WTC11 (cell line): ENCODE results near the gene MTUS2. TPM values are rescaled to one million over a fixed set of nuclear protein-coding genes. Genes with fewer than 3 reads are reported as not detected.

Experiments
- ATAC-seq: fragments of 200-7000 bp; cut with Tn5 transposase; 2 replicates; pipeline ENCODE4 v1.10.0; 2021; ENCODE audit warnings: mild to moderate bottlenecking, moderate library complexity
- CTCF ChIA-PET: fragments of 300-600 bp; sonication (Branson Sonifier 250); formaldehyde crosslinking; loops from one replicate; lab custom pipeline; 2021; ENCODE audit warnings: antibody characterized with exemption; lab: Charles Lee
- POLR2A ChIA-PET: fragments of 350-600 bp; sonication (Branson Sonifier 250); formaldehyde crosslinking; loops from one replicate; lab custom pipeline; 2021; ENCODE audit warnings: antibody characterized with exemption; lab: Charles Lee
- DNase-seq: peaks from one replicate; pipeline ENCODE4 v3.0.0; 2021; ENCODE audit warnings: low spot score
- H3K27ac Mint-ChIP-seq: 2 replicates; pipeline ENCODE4 v1.8.0; 2021; ENCODE audit warnings: mixed read lengths
- H3K27me3 Mint-ChIP-seq: 2 replicates; pipeline ENCODE4 v1.8.0; 2021; ENCODE audit warnings: low read depth, mild to moderate bottlenecking, moderate library complexity, mixed read lengths
- H3K36me3 Mint-ChIP-seq: 2 replicates; pipeline ENCODE4 v1.8.0; 2021; ENCODE audit warnings: mixed read lengths
- H3K4me1 Mint-ChIP-seq: 2 replicates; pipeline ENCODE4 v1.8.0; 2022; ENCODE audit warnings: mixed read lengths
- H3K4me3 Mint-ChIP-seq: 2 replicates; pipeline ENCODE4 v1.8.0; 2021; ENCODE audit warnings: mild to moderate bottlenecking, moderate library complexity, mixed read lengths
- H3K9me3 Mint-ChIP-seq: 2 replicates; pipeline ENCODE4 v1.8.0; 2021; ENCODE audit warnings: mixed read lengths
- AR ChIP-seq: fragments of 250-450 bp; sonication (Bioruptor Pico); IDR thresholded peaks from 2 replicates; pipeline ENCODE4 v1.9.0; 2021; ENCODE audit warnings: mild to moderate bottlenecking
- CTCF ChIP-seq: fragments of 200-600 bp; IDR thresholded peaks from 2 replicates; pipeline ENCODE4 v1.8.0; 2022; ENCODE audit warnings: antibody characterized with exemption
- FOXP1 ChIP-seq: sonication (generic); formaldehyde crosslinking; IDR thresholded peaks from 2 replicates; pipeline ENCODE4 v1.8.0; 2022; ENCODE audit warnings: missing genetic modification reagents, mild to moderate bottlenecking, moderate library complexity, borderline replicate concordance
- GABPB1 ChIP-seq: sonication (generic); formaldehyde crosslinking; IDR thresholded peaks from 2 replicates; pipeline ENCODE4 v1.8.1; 2023; ENCODE audit warnings: mild to moderate bottlenecking, missing genetic modification reagents
- NR2C2 ChIP-seq: sonication (generic); formaldehyde crosslinking; IDR thresholded peaks from 2 replicates; pipeline ENCODE4 v1.8.0; 2022; ENCODE audit warnings: mild to moderate bottlenecking, missing genetic modification reagents
- NR3C1 ChIP-seq: sonication (generic); formaldehyde crosslinking; conservative IDR thresholded peaks from 2 replicates; pipeline ENCODE4 v1.8.1; 2023; ENCODE audit warnings: low read depth, mild to moderate bottlenecking, missing genetic modification reagents
- RELA ChIP-seq: sonication (generic); formaldehyde crosslinking; IDR thresholded peaks from 2 replicates; pipeline ENCODE4 v1.8.1; 2022; ENCODE audit warnings: missing genetic modification reagents, mild to moderate bottlenecking, borderline replicate concordance
- SMAD3 ChIP-seq: sonication (generic); formaldehyde crosslinking; IDR thresholded peaks from 2 replicates; pipeline ENCODE4 v1.8.0; 2022; ENCODE audit warnings: missing genetic modification reagents, mild to moderate bottlenecking, borderline replicate concordance
- ZBTB43 ChIP-seq: sonication (generic); formaldehyde crosslinking; IDR thresholded peaks from 2 replicates; pipeline ENCODE4 v1.8.1; 2023; ENCODE audit warnings: mild to moderate bottlenecking, missing genetic modification reagents
- ZMAT4 ChIP-seq: fragments of 250-450 bp; sonication (Bioruptor Pico); IDR thresholded peaks from 2 replicates; pipeline ENCODE4 v1.9.0; 2021; ENCODE audit warnings: mild to moderate bottlenecking
- ZNF281 ChIP-seq: sonication (generic); formaldehyde crosslinking; IDR thresholded peaks from 2 replicates; pipeline ENCODE4 v1.8.0; 2023; ENCODE audit warnings: mild to moderate bottlenecking, missing genetic modification reagents
- ZNF396 ChIP-seq: fragments of 250-450 bp; sonication (Bioruptor Pico); IDR thresholded peaks from 2 replicates; pipeline ENCODE4 v1.8.0; 2021; ENCODE audit warnings: mild to moderate bottlenecking, moderate library complexity, borderline replicate concordance
- ZNF532 ChIP-seq: fragments of 250-450 bp; sonication (Bioruptor Pico); IDR thresholded peaks from 2 replicates; pipeline ENCODE4 v1.9.0; 2021; ENCODE audit warnings: mild to moderate bottlenecking, borderline replicate concordance
- ZSCAN18 ChIP-seq: fragments of 250-450 bp; sonication (Bioruptor Pico); IDR thresholded peaks from 2 replicates; pipeline ENCODE4 v2.1.2; 2022; ENCODE audit warnings: mild to moderate bottlenecking, moderate library complexity
- total RNA-seq: library from RNA; stranded (reverse); gene quantifications from 3 replicates; pipeline ENCODE4 v1.2.3, GENCODE V29; 2021

The MTUS2 gene
- total RNA-seq, 1 experiment from 2014 or later: 0.22 TPM

GRCh38 chr13:29156136-29156535 lies 336.0 kb downstream of the MTUS2 start:
- Mint-ChIP-seq H3K36me3 (peaks cover 6% of the 10 kb centered on the region), H3K27me3 (no peaks in the 10 kb centered on the region; the same call in 1 of the 2 replicates), H3K4me1 (no peaks in the 10 kb centered on the region), H3K9me3 (peaks cover 18% of the 10 kb centered on the region), H3K4me3 (no peak overlapping the region), H3K27ac (no peak overlapping the region)
- TF ChIP-seq ZBTB43 (CRISPR knock-in tag) (no peak), ZNF281 (CRISPR knock-in tag) (no peak), AR (CRISPR knock-in tag) (no peak), SMAD3 (no peak), FOXP1 (CRISPR knock-in tag) (no peak), NR3C1 (CRISPR knock-in tag) (no peak), ZSCAN18 (CRISPR knock-in tag) (no peak)
- ATAC-seq (no peak), DNase-seq (no peak)
- POLR2A ChIA-PET: no interaction called here
- CTCF ChIA-PET: no interaction called here

GRCh38 chr13:29159871-29160270 lies 339.7 kb downstream of the MTUS2 start:
- H3K4me1 Mint-ChIP-seq: no peaks in the 10 kb centered on the region
- no peak overlapping the region for H3K27ac Mint-ChIP-seq
- no peaks in the 10 kb centered on the region for H3K9me3 Mint-ChIP-seq
- H3K4me3 Mint-ChIP-seq: no peak overlapping the region
- DNase-seq (no peak), ATAC-seq (no peak)
- ChIA-PET POLR2A (no interaction called here), CTCF (no interaction called here)
- no peaks in the 10 kb centered on the region for H3K36me3 Mint-ChIP-seq
- no peaks in the 10 kb centered on the region for H3K27me3 Mint-ChIP-seq
- no peak for TF ChIP-seq ZNF396 (CRISPR knock-in tag)
- no peak for TF ChIP-seq CTCF
- no peak for TF ChIP-seq ZBTB43 (CRISPR knock-in tag)
- no peak for TF ChIP-seq RELA (CRISPR knock-in tag)
- no peak for TF ChIP-seq NR2C2 (CRISPR knock-in tag)
- no peak for TF ChIP-seq ZNF532 (CRISPR knock-in tag)
- no peak for TF ChIP-seq ZMAT4
- no peak for TF ChIP-seq GABPB1
